Fibroblast of skin of left biceps (primary cell): ENCODE data around the gene AKAP11.
"Not testable (repeated sequence)": the region's sequence is repeated elsewhere in the genome, so short reads cannot be mapped to it uniquely, and the experiment has no call there.

Experiments
- DNase-seq, 2 experiments: peaks; one replicate each; pipeline ENCODE4 v3.0.0-alpha.2; 2013; ENCODE audit warnings: low read depth in 2 of 2

Gene AKAP11

GRCh38 chr13:42272115-42272803 is at the start of gene AKAP11:
Gene AKAP11 (plus strand): TSS chr13:42272152. CDS start chr13:42286349, 14,197 bp downstream.
- DNase-seq = peak; percentile 7 to 18

GRCh38 chr13:42223681-42224080 is 48.3 kb upstream of the AKAP11 start:
- no peak for DNase-seq

- no peak for DNase-seq
Observed at GRCh38 chr13:42225051-42225450, 46.9 kb upstream of the AKAP11 start.

GRCh38 chr13:42226759-42227158 is 45.2 kb upstream of the AKAP11 start:
- not testable (repeated sequence) for DNase-seq

GRCh38 chr13:42228527-42228926 is 43.4 kb upstream of the AKAP11 start:
- no peak for DNase-seq

- no peak for DNase-seq
Observed at GRCh38 chr13:42229287-42229686, 42.7 kb upstream of the AKAP11 start.

- no peak for DNase-seq
Observed at GRCh38 chr13:42232671-42233070, 39.3 kb upstream of the AKAP11 start.

- no peak for DNase-seq
Observed at GRCh38 chr13:42233726-42234125, 38.2 kb upstream of the AKAP11 start.

GRCh38 chr13:42239161-42239560 is 32.8 kb upstream of the AKAP11 start:
- DNase-seq = no peak

- no peak for DNase-seq
Observed at GRCh38 chr13:42239644-42240043, 32.3 kb upstream of the AKAP11 start.

GRCh38 chr13:42246541-42246940 is 25.4 kb upstream of the AKAP11 start:
- DNase-seq = no peak

GRCh38 chr13:42247883-42248282 is 24.1 kb upstream of the AKAP11 start:
- no peak for DNase-seq

GRCh38 chr13:42255886-42256285 is 16.1 kb upstream of the AKAP11 start:
- DNase-seq = no peak

- DNase-seq = no peak
Observed at GRCh38 chr13:42258747-42259146, 13.2 kb upstream of the AKAP11 start.

GRCh38 chr13:42259515-42259914 is 12.4 kb upstream of the AKAP11 start:
- no peak for DNase-seq

GRCh38 chr13:42260903-42261654 is 10.9 kb upstream of the AKAP11 start:
- DNase-seq = no peak

GRCh38 chr13:42266473-42266872 is 5.5 kb upstream of the AKAP11 start:
- peak; percentile 15 to 19 for DNase-seq

GRCh38 chr13:42270160-42270856 is 1.6 kb upstream of the AKAP11 start:
- no peak for DNase-seq

GRCh38 chr13:42270857-42271215 is 1.1 kb upstream of the AKAP11 start:
- DNase-seq = no peak

GRCh38 chr13:42271337-42272114 is 426 bp upstream of the AKAP11 start:
- DNase-seq = peak; percentile 98

- DNase-seq = no peak
Observed at GRCh38 chr13:42272804-42273175, 838 bp downstream of the AKAP11 start.
